ENCODE measurements around the gene ATRN. TPM values are rescaled to one million over a fixed set of nuclear protein-coding genes. Genes with fewer than 3 reads are reported as not detected.

Gene ATRN
- total and polyA plus RNA-seq, 4 donors = 8.4 to 104 (median 46.0) TPM

- Histone ChIP-seq H3K4me3 (ENCODE audit: low read depth in 1 of 3, low read length in 3 of 3) (no peak overlapping the region), H3K9ac (ENCODE audit: low read depth in 1 of 2, low read length in 2 of 2) (no peak overlapping the region), H3K27ac (ENCODE audit: low read depth in 1 of 2, low read length in 2 of 2) (no peak overlapping the region), H3K27me3 (ENCODE audit: control insufficient read depth in 4 of 4, insufficient read depth in 4 of 4, low read length in 3 of 4) (no peaks in the 10 kb centered on the region), H3K9me3 (ENCODE audit: control insufficient read depth in 4 of 4, low read length in 3 of 4) (no peaks in the 10 kb centered on the region), H3K4me1 (ENCODE audit: control insufficient read depth in 4 of 4, insufficient read depth in 4 of 4, low read length in 3 of 4) (peaks cover 0 to 23% (median 7%) of the 10 kb centered on the region in 4 donors), H3K36me3 (ENCODE audit: control insufficient read depth in 4 of 4, insufficient read depth in 3 of 4, low read depth in 1 of 4, low read length in 3 of 4) (no peaks in the 10 kb centered on the region)
- no peak for DNase-seq (ENCODE audit: low spot score)
- WGBS = 61% methylated on average over 4 of the region's 4 CpGs
- TF ChIP-seq HNF4G (IDR thresholded peaks at IDR 0.05) (peak; percentile 42), SP1 (IDR thresholded peaks at IDR 0.05) (no peak), GABPA (IDR thresholded peaks at IDR 0.05 in 1 of 2, conservative IDR thresholded peaks at IDR 0.05 in 1 of 2) (no peak), HNF4A (conservative IDR thresholded peaks at IDR 0.05) (peak; percentile 52 to 60), EGR1 (IDR thresholded peaks at IDR 0.05; ENCODE audit: low read depth in 2 of 2) (no peak)
Measured at GRCh38 chr20:3505148-3505547, 34.3 kb downstream of the ATRN start.

- Histone ChIP-seq H3K9me3 (ENCODE audit: control insufficient read depth in 4 of 4, low read length in 3 of 4) (no peaks in the 10 kb centered on the region), H3K36me3 (ENCODE audit: control insufficient read depth in 4 of 4, insufficient read depth in 3 of 4, low read depth in 1 of 4, low read length in 3 of 4) (no peaks in the 10 kb centered on the region), H3K27ac (ENCODE audit: low read depth in 1 of 2, low read length in 2 of 2) (peak overlapping the region; percentile 7 to 71), H3K9ac (ENCODE audit: low read depth in 1 of 2, low read length in 2 of 2) (no peak overlapping the region), H3K27me3 (ENCODE audit: control insufficient read depth in 4 of 4, insufficient read depth in 4 of 4, low read length in 3 of 4) (no peaks in the 10 kb centered on the region), H3K4me3 (ENCODE audit: low read depth in 1 of 3, low read length in 3 of 3) (no peak overlapping the region), H3K4me1 (ENCODE audit: control insufficient read depth in 4 of 4, insufficient read depth in 4 of 4, low read length in 3 of 4) (peaks cover 5 to 27% (median 11%) of the 10 kb centered on the region in 4 donors)
- DNase-seq (ENCODE audit: low spot score) = no peak
- 90% methylated on average over 2 of the region's 2 CpGs for WGBS
- TF ChIP-seq EGR1 (IDR thresholded peaks at IDR 0.05; ENCODE audit: low read depth in 2 of 2) = no peak
- TF ChIP-seq HNF4A (conservative IDR thresholded peaks at IDR 0.05) = no peak
- TF ChIP-seq RAD21 (IDR thresholded peaks at IDR 0.05) = no peak
- TF ChIP-seq REST (IDR thresholded peaks at IDR 0.05) = no peak
- TF ChIP-seq RXRA (IDR thresholded peaks at IDR 0.05) = no peak
- no peak for TF ChIP-seq CTCF (IDR thresholded peaks at IDR 0.05; ENCODE audit: low read depth, low read length, missing input control)
- TF ChIP-seq ATF3 (IDR thresholded peaks at IDR 0.05) = no peak
- no peak for TF ChIP-seq ZBTB33 (IDR thresholded peaks at IDR 0.05)
- TF ChIP-seq NR2F2 (IDR thresholded peaks at IDR 0.05) = no peak
- TF ChIP-seq YY1 (IDR thresholded peaks at IDR 0.05) = no peak
- TF ChIP-seq FOXA1 (IDR thresholded peaks at IDR 0.05) = no peak
- TF ChIP-seq FOXA2 (IDR thresholded peaks at IDR 0.05) = no peak
- TF ChIP-seq SP1 (IDR thresholded peaks at IDR 0.05) = no peak
- TF ChIP-seq MAX (IDR thresholded peaks at IDR 0.05) = no peak
- TF ChIP-seq HNF4G (IDR thresholded peaks at IDR 0.05) = no peak
- TF ChIP-seq TAF1 (conservative IDR thresholded peaks at IDR 0.05) = no peak
- no peak for TF ChIP-seq JUND (IDR thresholded peaks at IDR 0.05)
- no peak for TF ChIP-seq GABPA (IDR thresholded peaks at IDR 0.05 in 1 of 2, conservative IDR thresholded peaks at IDR 0.05 in 1 of 2)
Measured at GRCh38 chr20:3509064-3509463, 38.2 kb downstream of the ATRN start.

Measured in liver (tissue), 9 donors.